Measurements from ENCODE around the gene NDUFA13. TPM values are rescaled to one million over a fixed set of nuclear protein-coding genes. Genes with fewer than 3 reads are reported as not detected.

The NDUFA13 gene
- polyA plus RNA-seq, 1 of the 3 experiments (the other 2 are of a cell fraction): 1,828 TPM

DNA sequence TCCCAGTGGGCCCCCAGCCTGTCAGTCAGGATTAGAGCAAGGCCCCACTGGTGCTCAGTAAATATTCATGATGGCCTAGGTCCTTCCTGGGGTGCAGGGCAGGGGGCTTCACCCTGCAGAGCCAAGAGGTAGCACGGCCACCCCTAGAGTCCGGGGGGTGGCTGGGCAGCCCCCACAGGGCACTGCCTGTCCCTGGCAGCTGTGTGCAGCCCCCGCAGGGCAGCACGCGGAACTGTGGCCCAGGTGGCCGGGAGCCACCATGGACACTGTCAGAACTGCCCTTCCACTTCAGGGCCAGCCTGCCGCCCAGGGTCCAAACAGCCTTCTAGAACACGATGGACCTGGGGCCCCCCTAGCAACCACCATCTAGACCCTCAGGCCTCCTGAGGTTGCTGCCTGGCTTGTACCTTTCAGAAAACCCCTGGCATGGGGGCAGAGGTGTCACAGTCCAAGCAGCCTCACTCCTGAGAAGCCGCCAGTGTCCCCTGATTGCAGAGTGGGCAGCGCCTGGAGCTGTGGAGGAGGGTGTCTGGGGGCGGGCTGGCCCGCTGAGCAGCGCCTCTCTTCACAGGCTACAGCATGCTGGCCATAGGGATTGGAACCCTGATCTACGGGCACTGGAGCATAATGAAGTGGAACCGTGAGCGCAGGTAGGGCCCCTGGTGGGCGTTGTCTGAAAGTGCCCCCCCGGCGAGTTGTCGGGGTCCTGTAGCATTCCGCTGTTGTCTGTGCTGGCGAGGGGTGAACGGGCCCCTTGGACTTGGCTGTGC lies 9.8 kb downstream of the NDUFA13 start:
- Histone ChIP-seq H3K9me3 (no peaks in the 10 kb centered on the region), H3K27ac (ENCODE audit: low read depth in 2 of 2, low read length in 1 of 2) (no peak overlapping the region), H3K9me2 (no peaks in the 10 kb centered on the region), H3K27me3 (ENCODE audit: insufficient read depth) (no peaks in the 10 kb centered on the region), H3K9ac (no peak overlapping the region), H3K4me1 (ENCODE audit: control insufficient read depth in 1 of 2, insufficient read depth in 2 of 2, low read depth in 1 of 2, low read length in 1 of 2) (peaks cover 0 to 8% of the 10 kb centered on the region in 2 experiments; a peak in 1 of 4 replicates), H4K20me1 (ENCODE audit: insufficient read depth) (peaks cover 60% of the 10 kb centered on the region), H2AFZ (ENCODE audit: low read depth) (no peak overlapping the region), H3F3A (replicated peaks; ENCODE audit: insufficient read depth) (peaks cover 3% of the 10 kb centered on the region), H3K79me2 (ENCODE audit: insufficient read depth) (peaks cover 50% of the 10 kb centered on the region), H3K4me3 (ENCODE audit: low read depth in 2 of 2, low read length in 1 of 2) (no peak overlapping the region), H3K4me2 (no peak overlapping the region), H3K36me3 (replicated peaks in 1 of 2; ENCODE audit: control insufficient read depth in 1 of 2, insufficient read depth in 2 of 2, low read length in 1 of 2) (peaks cover 9 to 18% of the 10 kb centered on the region in 2 experiments)
- ChIA-PET CTCF (interaction anchor here (1.3 to 1.4 kb wide), 2 partner anchors 29 to 35 kb away, joined by 3 to 4 read pairs; no protein-coding TSS in a partner anchor), POLR2A (interaction anchor here (1.3 kb wide), 1 partner anchor 10 kb away, joined by 7 read pairs; the partner anchor contains the start of gene NDUFA13)
- no peak for TF ChIP-seq ELF1 (IDR thresholded peaks at IDR 0.05)
- TF ChIP-seq NFIC (IDR thresholded peaks at IDR 0.05; ENCODE audit: borderline replicate concordance): no peak
- no peak for TF ChIP-seq EP300 (IDR thresholded peaks at IDR 0.05; ENCODE audit: borderline replicate concordance in 1 of 2, low read depth in 1 of 2, low read length in 1 of 2)
- TF ChIP-seq TAF1 (IDR thresholded peaks at IDR 0.05; ENCODE audit: borderline replicate concordance, low read depth, low read length): no peak
- no peak for TF ChIP-seq JUND (IDR thresholded peaks at IDR 0.05)
- TF ChIP-seq, protein P1, sequence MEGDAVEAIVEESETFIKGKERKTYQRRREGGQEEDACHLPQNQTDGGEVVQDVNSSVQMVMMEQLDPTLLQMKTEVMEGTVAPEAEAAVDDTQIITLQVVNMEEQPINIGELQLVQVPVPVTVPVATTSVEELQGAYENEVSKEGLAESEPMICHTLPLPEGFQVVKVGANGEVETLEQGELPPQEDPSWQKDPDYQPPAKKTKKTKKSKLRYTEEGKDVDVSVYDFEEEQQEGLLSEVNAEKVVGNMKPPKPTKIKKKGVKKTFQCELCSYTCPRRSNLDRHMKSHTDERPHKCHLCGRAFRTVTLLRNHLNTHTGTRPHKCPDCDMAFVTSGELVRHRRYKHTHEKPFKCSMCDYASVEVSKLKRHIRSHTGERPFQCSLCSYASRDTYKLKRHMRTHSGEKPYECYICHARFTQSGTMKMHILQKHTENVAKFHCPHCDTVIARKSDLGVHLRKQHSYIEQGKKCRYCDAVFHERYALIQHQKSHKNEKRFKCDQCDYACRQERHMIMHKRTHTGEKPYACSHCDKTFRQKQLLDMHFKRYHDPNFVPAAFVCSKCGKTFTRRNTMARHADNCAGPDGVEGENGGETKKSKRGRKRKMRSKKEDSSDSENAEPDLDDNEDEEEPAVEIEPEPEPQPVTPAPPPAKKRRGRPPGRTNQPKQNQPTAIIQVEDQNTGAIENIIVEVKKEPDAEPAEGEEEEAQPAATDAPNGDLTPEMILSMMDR (IDR thresholded peaks at IDR 0.05): no peak
- TF ChIP-seq RXRA (IDR thresholded peaks at IDR 0.05; ENCODE audit: borderline replicate concordance, low read depth): no peak
- no peak for TF ChIP-seq EZH2phosphoT487 (IDR thresholded peaks at IDR 0.05; ENCODE audit: borderline replicate concordance, low read depth)
- no peak for TF ChIP-seq FOXJ3 (CRISPR knock-in tag; IDR thresholded peaks at IDR 0.05)
- TF ChIP-seq CHD2 (IDR thresholded peaks at IDR 0.05; ENCODE audit: low read length, partially characterized antibody): no peak
- TF ChIP-seq YY1 (IDR thresholded peaks at IDR 0.05; ENCODE audit: low read depth): no peak
- WGBS (ENCODE audit: low lambda C conversion rate): 95% methylated on average over 11 of the region's 23 CpGs
- DNase-seq: no peak

DNA sequence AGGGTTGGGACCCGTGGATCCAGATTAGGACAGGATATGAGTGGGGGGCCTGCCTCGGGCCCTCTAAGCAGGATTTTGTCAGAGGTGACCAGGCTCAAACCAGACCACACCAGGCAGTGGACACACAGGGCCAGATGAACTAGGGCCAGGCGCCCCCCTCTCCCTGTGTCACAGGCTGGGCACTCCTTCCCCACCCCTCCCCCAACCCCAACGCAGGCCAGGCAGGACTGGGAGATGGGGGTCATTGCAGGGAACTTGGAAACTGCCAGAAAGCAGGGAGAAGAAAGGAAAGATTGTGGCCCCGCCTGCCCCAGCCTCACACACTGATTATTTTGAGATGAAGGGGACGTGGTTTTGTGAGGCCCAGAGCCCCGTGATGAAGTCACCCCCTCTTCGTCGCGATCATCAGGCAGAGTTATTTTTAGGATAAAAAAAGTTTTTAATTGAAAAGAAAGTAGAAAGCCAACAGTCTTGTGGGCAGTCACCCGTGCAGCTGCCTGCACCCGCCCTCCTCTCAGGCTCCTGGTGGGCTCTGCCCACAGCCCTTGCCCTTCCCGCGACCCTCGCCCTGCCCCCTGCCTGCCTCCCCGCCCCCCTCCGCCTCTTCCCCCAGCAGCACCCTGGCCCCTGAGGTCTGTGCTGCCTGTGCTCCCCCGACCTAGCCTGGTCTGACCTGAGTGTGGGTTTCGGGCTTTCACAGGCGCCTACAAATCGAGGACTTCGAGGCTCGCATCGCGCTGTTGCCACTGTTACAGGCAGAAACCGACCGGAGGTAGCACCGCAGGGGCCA lies 10.8 kb downstream of the NDUFA13 start:
- Histone ChIP-seq H3K9me2 (no peaks in the 10 kb centered on the region), H3K79me2 (ENCODE audit: insufficient read depth) (peaks cover 40% of the 10 kb centered on the region), H2AFZ (ENCODE audit: low read depth) (no peak overlapping the region), H3K4me3 (ENCODE audit: low read depth in 2 of 2, low read length in 1 of 2) (no peak overlapping the region), H3F3A (replicated peaks; ENCODE audit: insufficient read depth) (peaks cover 1% of the 10 kb centered on the region), H3K9me3 (no peaks in the 10 kb centered on the region), H3K4me2 (no peak overlapping the region), H3K36me3 (replicated peaks in 1 of 2; ENCODE audit: control insufficient read depth in 1 of 2, insufficient read depth in 2 of 2, low read length in 1 of 2) (peaks cover 9 to 17% of the 10 kb centered on the region in 2 experiments), H3K4me1 (ENCODE audit: control insufficient read depth in 1 of 2, insufficient read depth in 2 of 2, low read depth in 1 of 2, low read length in 1 of 2) (peaks cover 0 to 8% of the 10 kb centered on the region in 2 experiments; a peak in 1 of 4 replicates), H3K27ac (ENCODE audit: low read depth in 2 of 2, low read length in 1 of 2) (no peak overlapping the region), H4K20me1 (ENCODE audit: insufficient read depth) (peaks cover 53% of the 10 kb centered on the region), H3K27me3 (ENCODE audit: insufficient read depth) (no peaks in the 10 kb centered on the region), H3K9ac (no peak overlapping the region)
- DNase-seq: no peak
- no peak for TF ChIP-seq FOXM1 (IDR thresholded peaks at IDR 0.05; ENCODE audit: low read depth)
- CTCF ChIA-PET: interaction anchor here (0.9 to 15.3 kb wide), 2 partner anchors 10 to 27 kb away, joined by 3 to 258 read pairs; no protein-coding TSS in a partner anchor
- POLR2A ChIA-PET: no interaction called here
- WGBS (ENCODE audit: low lambda C conversion rate): 92% methylated on average over 25 of the region's 28 CpGs

All from SK-N-SH (cell line).